Heart left ventricle (tissue), 13 donors: ENCODE results near the gene CTAG1B.
"Not testable (repeated sequence)": the region's sequence is repeated elsewhere in the genome, so short reads cannot be mapped to it uniquely, and the experiment has no call there.

Source experiments
- POLR2A ChIP-seq, 2 donors: fragments of 450-650 bp; IDR thresholded peaks; one replicate each; pipeline ENCODE4 v1.6.1; 2017; ENCODE audit warnings: antibody characterized with exemption in 2 of 2, mild to moderate bottlenecking in 2 of 2, moderate library complexity in 2 of 2
- TF ChIP-seq, protein P1 (sequence below), 12 donors: fragments of 200-600 bp; sonication (generic) in 4 of 12; IDR thresholded peaks; one replicate each; pipeline versions ENCODE4 v1.5.0 to v1.8.0; 2018 to 2022; ENCODE audit warnings: antibody characterized with exemption in 12 of 12, mild to moderate bottlenecking in 5 of 12
- donor health status: ischemic (EF 13 %, LVEDD 7.1; RV severe dilation, severe dysfunction).
- donor health status: DM: no; HTN: yes; CAD: no.
- donor health status: DM: no; HTN: no; CAD: no.
- donor health status: ischemic (EF 25% LVEDD 6.9; RV normal size, moderate dysfunction).
- donor health status: ischemic (EF 25% LVEDD 5.7; RV mildly dilated, moderate dysfunction).
- donor health status: ischemic (EF 35%, LVEDD 5.7; RV mildly dilated, moderate dysfunction).
- donor health status: nonischemic (EF 11% LVEDD 7.7; RV severe dilation, severe dysfunction).
- donor health status: DM: yes; HTN: yes; CAD: no.
- donor health status: PGD.
- donor health status: ischemic (EF 29% LVEDD 5.4; RV normal size, mild dysfunction).
- donor health status: nonischemic (EF 23%, LVEDD 6.1; RV moderate dilation, normal function).

DNA sequence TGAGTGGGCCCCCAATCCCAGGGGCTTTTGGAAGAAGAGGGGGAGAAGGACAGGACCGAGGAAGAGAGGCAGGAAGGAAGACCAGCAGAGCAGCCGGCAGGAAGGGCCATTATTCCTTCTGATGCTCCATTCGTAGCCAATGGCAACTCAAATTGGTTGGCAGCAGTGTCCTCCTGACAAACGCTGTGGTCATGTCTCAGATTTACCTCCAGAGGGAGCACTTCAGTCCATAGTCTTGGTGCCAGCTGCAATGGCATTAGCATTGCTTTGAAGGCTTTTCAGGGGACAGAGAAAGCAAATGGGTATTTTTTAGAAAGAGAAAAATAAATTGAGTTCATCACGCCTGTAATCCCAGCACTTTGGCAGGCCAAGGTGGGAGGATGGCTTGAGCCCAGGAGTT is 9.9 kb upstream of the CTAG1B start:
- TF ChIP-seq, protein P1, sequence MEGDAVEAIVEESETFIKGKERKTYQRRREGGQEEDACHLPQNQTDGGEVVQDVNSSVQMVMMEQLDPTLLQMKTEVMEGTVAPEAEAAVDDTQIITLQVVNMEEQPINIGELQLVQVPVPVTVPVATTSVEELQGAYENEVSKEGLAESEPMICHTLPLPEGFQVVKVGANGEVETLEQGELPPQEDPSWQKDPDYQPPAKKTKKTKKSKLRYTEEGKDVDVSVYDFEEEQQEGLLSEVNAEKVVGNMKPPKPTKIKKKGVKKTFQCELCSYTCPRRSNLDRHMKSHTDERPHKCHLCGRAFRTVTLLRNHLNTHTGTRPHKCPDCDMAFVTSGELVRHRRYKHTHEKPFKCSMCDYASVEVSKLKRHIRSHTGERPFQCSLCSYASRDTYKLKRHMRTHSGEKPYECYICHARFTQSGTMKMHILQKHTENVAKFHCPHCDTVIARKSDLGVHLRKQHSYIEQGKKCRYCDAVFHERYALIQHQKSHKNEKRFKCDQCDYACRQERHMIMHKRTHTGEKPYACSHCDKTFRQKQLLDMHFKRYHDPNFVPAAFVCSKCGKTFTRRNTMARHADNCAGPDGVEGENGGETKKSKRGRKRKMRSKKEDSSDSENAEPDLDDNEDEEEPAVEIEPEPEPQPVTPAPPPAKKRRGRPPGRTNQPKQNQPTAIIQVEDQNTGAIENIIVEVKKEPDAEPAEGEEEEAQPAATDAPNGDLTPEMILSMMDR (IDR thresholded peaks at IDR 0.05) = not testable (repeated sequence)
- TF ChIP-seq POLR2A (IDR thresholded peaks at IDR 0.05) = not testable (repeated sequence)
